CD14-positive monocyte (primary cell): ENCODE results near the gene KLF2. TPM values are rescaled to one million over a fixed set of nuclear protein-coding genes. Genes with fewer than 3 reads are reported as not detected.

Experiments
- DNase-seq, 3 donors: peaks; one replicate each; pipeline ENCODE4 v3.0.0-alpha.2; 2011 to 2022
- H2AFZ ChIP-seq: 2 replicates; pipeline ENCODE4 v1.6.0; 2012; ENCODE audit warnings: mild to moderate bottlenecking, low read depth, low read length, inconsistent platforms; ENCODE audit not compliant: insufficient read depth, poor library complexity, severe bottlenecking
- H3K27ac ChIP-seq, 2 donors: 1 replicate in 1 of 2; 2 replicates in 1 of 2; pipeline ENCODE4 v1.5.1; 2012 to 2013; ENCODE audit warnings: low read length in 2 of 2, control low read depth in 1 of 2, inconsistent platforms in 1 of 2, low read depth in 1 of 2, mild to moderate bottlenecking in 1 of 2
- H3K27me3 ChIP-seq, 2 donors: one replicate each; pipeline versions ENCODE4 v1.6.0 to v1.6.1; 2011 to 2013; ENCODE audit warnings: low read length in 2 of 2; ENCODE audit not compliant: control insufficient read depth in 2 of 2, insufficient read depth in 2 of 2
- H3K36me3 ChIP-seq, 2 donors: replicated peaks in 1 of 2; 1 replicate in 1 of 2; 2 replicates in 1 of 2; pipeline versions ENCODE4 v1.5.1 to v1.6.1; 2012 to 2013; ENCODE audit warnings: low read length in 2 of 2, control low read depth in 1 of 2, inconsistent platforms in 1 of 2, mild to moderate bottlenecking in 1 of 2; ENCODE audit not compliant: insufficient read depth in 2 of 2, control insufficient read depth in 1 of 2
- H3K4me1 ChIP-seq, 2 donors: 1 replicate in 1 of 2; 2 replicates in 1 of 2; pipeline versions ENCODE4 v1.5.1 to v1.6.1; 2012 to 2013; ENCODE audit warnings: low read length in 2 of 2, control low read depth in 1 of 2, inconsistent platforms in 1 of 2, mild to moderate bottlenecking in 1 of 2, moderate library complexity in 1 of 2; ENCODE audit not compliant: insufficient read depth in 2 of 2, control insufficient read depth in 1 of 2
- H3K4me2 ChIP-seq: replicated peaks from 2 replicates; pipeline ENCODE3; 2012; ENCODE audit warnings: low read length, moderate library complexity, mild to moderate bottlenecking; ENCODE audit not compliant: poor library complexity, severe bottlenecking; ENCODE audit errors: extremely low read depth
- H3K4me3 ChIP-seq, 3 experiments: fragments of 200-600 bp in 1 of 3; sonication (generic) in 1 of 3; replicated peaks in 1 of 3; 1 replicate in 2 of 3; 2 replicates in 1 of 3; pipeline ENCODE4 v1.5.1; 2011 to 2013; ENCODE audit warnings: low read length in 3 of 3, mild to moderate bottlenecking in 3 of 3, control low read depth in 2 of 3, low read depth in 2 of 3, inconsistent platforms in 1 of 3, moderate library complexity in 1 of 3
- H3K79me2 ChIP-seq: 2 replicates; pipeline ENCODE4 v1.6.0; 2012; ENCODE audit warnings: mild to moderate bottlenecking, control low read depth, inconsistent platforms, low read length, moderate library complexity; ENCODE audit not compliant: insufficient read depth
- H3K9ac ChIP-seq: 2 replicates; pipeline ENCODE4 v1.6.0; 2017; ENCODE audit warnings: low read length, mild to moderate bottlenecking; ENCODE audit not compliant: insufficient read depth, poor library complexity, severe bottlenecking
- H3K9me3 ChIP-seq, 2 donors: replicated peaks in 1 of 2; 1 replicate in 1 of 2; 2 replicates in 1 of 2; pipeline versions ENCODE4 v1.5.1 to v1.6.1; 2012 to 2013; ENCODE audit warnings: low read length in 2 of 2, control low read depth in 1 of 2; ENCODE audit not compliant: control insufficient read depth in 1 of 2, insufficient read depth in 1 of 2
- H4K20me1 ChIP-seq: 2 replicates; pipeline ENCODE4 v1.6.0; 2012; ENCODE audit warnings: mild to moderate bottlenecking, low read length, control low read depth, moderate library complexity; ENCODE audit not compliant: insufficient read depth
- H3K27ac Mint-ChIP-seq, 7 donors: one replicate each; pipeline ENCODE4 v1.8.0; 2020; ENCODE audit warnings: mild to moderate bottlenecking in 7 of 7, mixed read lengths in 7 of 7, moderate library complexity in 6 of 7, inconsistent platforms in 2 of 7
- H3K27me3 Mint-ChIP-seq, 3 donors: one replicate each; pipeline ENCODE4 v1.8.0; 2021 to 2022; ENCODE audit warnings: low read depth in 3 of 3, mild to moderate bottlenecking in 3 of 3, mixed read lengths in 3 of 3, moderate library complexity in 3 of 3, inconsistent platforms in 1 of 3
- H3K36me3 Mint-ChIP-seq, 2 donors: one replicate each; pipeline ENCODE4 v1.8.0; 2020; ENCODE audit warnings: mixed read lengths in 2 of 2, inconsistent platforms in 1 of 2, mild to moderate bottlenecking in 1 of 2
- H3K4me1 Mint-ChIP-seq: one replicate; pipeline ENCODE4 v1.8.0; 2020; ENCODE audit warnings: mild to moderate bottlenecking, mixed read lengths
- H3K4me3 Mint-ChIP-seq, 2 donors: one replicate each; pipeline ENCODE4 v1.8.0; 2020; ENCODE audit warnings: mild to moderate bottlenecking in 2 of 2, mixed read lengths in 2 of 2, moderate library complexity in 1 of 2
- H3K9me3 Mint-ChIP-seq, 7 donors: one replicate each; pipeline ENCODE4 v1.8.0; 2020 to 2022; ENCODE audit warnings: mixed read lengths in 7 of 7, mild to moderate bottlenecking in 6 of 7, moderate library complexity in 6 of 7, inconsistent platforms in 2 of 7
- WGBS: methylation state at CpG from one replicate; pipeline ENCODE4 v1.1.5; 2013; ENCODE audit warnings: missing lambda C conversion rate; ENCODE audit not compliant: insufficient coverage; 5-methylcytosine and 5-hydroxymethylcytosine counted together
- intact Hi-C, 2 donors: fragments of 100-400 bp; cut with micrococcal nuclease; formaldehyde crosslinking; loops; one replicate each; pipeline versions ENCODE4 v1.15.0 to v1.15.1; 2023
- polyA plus RNA-seq, 3 donors: library from polyadenylated mRNA; depleted of rRNA in 1 of 3; unstranded in 2 of 3; stranded (reverse) in 1 of 3; fragments of 300-500 nt in 2 of 3; fragments of >200 nt in 1 of 3; fragmentation: Illumina TruSeq in 2 of 3; gene quantifications; 1 replicate in 2 of 3; 2 replicates in 1 of 3; pipeline ENCODE4 v1.2.3, GENCODE V29; 2012 to 2021
- TF ChIP-seq, protein P1 (sequence below): fragments of 200-600 bp; IDR thresholded peaks from one replicate; pipeline ENCODE4 v1.8.0; 2022; ENCODE audit warnings: antibody characterized with exemption, mild to moderate bottlenecking

Gene KLF2
- polyA plus RNA-seq, 3 donors, result 34.0 to 331 (median 51.4) TPM

DNA sequence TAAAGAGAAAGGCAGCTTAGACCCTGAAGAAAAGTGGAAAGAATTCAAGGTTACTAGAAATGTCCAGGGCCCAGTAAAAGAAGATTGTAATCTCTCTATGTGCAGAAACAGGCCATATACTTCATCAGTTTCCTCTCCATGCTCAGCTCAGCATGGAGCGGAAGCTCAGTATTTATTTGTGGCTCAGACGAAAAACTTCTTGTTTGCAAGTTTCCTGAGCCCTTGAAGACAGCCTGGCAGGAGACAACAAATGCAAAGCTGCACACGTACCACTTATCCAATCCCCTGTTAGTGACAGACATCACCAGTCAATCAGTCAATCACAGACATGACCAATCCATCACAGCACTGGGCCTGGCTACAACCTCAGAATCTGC lies 8.1 kb upstream of the KLF2 start:
- Histone ChIP-seq H3K9me3 (no peaks in the 10 kb centered on the region), H3K4me1 (peaks cover 40 to 50% of the 10 kb centered on the region in 2 donors), H3K4me3 (peak overlapping the region in 1 of 3 experiments; percentile 50), H3K27ac (peak overlapping the region; percentile 70 to 87), H3K27me3 (no peaks in the 10 kb centered on the region), H4K20me1 (no peaks in the 10 kb centered on the region), H3K36me3 (no peaks in the 10 kb centered on the region), H3K4me2 (peak overlapping the region; percentile 59), H3K79me2 (no peaks in the 10 kb centered on the region), H2AFZ (no peak overlapping the region), H3K9ac (peak overlapping the region; percentile 12)
- WGBS, result 0% methylated on average over 1 of the region's 3 CpGs
- Mint-ChIP-seq H3K4me1 (peaks cover 44% of the 10 kb centered on the region), H3K36me3 (no peaks in the 10 kb centered on the region), H3K27me3 (peaks cover 9 to 19% (median 15%) of the 10 kb centered on the region in 3 donors), H3K9me3 (peaks cover 0 to 2% (median 0%) of the 10 kb centered on the region in 7 donors), H3K4me3 (peak overlapping the region in 1 of 2 donors; percentile 83), H3K27ac (peak overlapping the region; percentile 94 to 98 (median 94))
- TF ChIP-seq, protein P1, sequence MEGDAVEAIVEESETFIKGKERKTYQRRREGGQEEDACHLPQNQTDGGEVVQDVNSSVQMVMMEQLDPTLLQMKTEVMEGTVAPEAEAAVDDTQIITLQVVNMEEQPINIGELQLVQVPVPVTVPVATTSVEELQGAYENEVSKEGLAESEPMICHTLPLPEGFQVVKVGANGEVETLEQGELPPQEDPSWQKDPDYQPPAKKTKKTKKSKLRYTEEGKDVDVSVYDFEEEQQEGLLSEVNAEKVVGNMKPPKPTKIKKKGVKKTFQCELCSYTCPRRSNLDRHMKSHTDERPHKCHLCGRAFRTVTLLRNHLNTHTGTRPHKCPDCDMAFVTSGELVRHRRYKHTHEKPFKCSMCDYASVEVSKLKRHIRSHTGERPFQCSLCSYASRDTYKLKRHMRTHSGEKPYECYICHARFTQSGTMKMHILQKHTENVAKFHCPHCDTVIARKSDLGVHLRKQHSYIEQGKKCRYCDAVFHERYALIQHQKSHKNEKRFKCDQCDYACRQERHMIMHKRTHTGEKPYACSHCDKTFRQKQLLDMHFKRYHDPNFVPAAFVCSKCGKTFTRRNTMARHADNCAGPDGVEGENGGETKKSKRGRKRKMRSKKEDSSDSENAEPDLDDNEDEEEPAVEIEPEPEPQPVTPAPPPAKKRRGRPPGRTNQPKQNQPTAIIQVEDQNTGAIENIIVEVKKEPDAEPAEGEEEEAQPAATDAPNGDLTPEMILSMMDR, result no peak
- intact Hi-C loops, result no loop called here
- peak in 1 of 3 donors; percentile 35 for DNase-seq

DNA sequence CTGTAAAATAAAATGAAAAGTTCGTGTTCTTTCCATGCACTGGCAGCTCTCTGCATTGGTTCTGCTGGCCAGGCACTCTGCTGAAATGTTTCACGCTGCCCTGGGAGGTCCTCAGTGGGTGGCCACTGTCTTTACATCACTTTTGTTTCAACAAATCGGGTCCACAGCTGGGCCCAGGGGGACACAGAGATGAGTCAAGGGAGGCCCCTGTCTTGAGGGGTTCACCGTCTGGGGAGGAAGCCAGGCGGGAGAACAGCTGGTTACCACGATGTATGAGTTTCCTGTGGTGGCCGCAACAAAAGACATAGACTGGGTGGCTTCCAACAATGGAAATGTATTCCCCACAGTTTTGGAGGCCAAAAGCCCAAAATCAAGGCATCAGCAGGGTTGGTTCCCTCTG lies 5.1 kb upstream of the KLF2 start:
- no peak overlapping the region for H3K4me2 ChIP-seq
- WGBS, result 14% methylated on average over 6 of the region's 7 CpGs
- H3K9ac ChIP-seq, result no peak overlapping the region
- peaks cover 0 to 5% of the 10 kb centered on the region in 2 donors for H3K27me3 ChIP-seq
- DNase-seq, result peak in 2 of 3 donors; percentile 33 to 53
- H3K27ac ChIP-seq, result no peak overlapping the region
- no peaks in the 10 kb centered on the region for H3K79me2 ChIP-seq
- Mint-ChIP-seq H3K27me3 (peaks cover 18 to 21% (median 21%) of the 10 kb centered on the region in 3 donors), H3K36me3 (no peaks in the 10 kb centered on the region), H3K4me3 (peak overlapping the region in 1 of 2 donors; percentile 48), H3K9me3 (peaks cover 0 to 2% (median 0%) of the 10 kb centered on the region in 7 donors), H3K27ac (peak overlapping the region in 4 of 7 donors; percentile 3 to 75 (median 62)), H3K4me1 (peaks cover 52% of the 10 kb centered on the region)
- no peaks in the 10 kb centered on the region for H3K36me3 ChIP-seq
- H2AFZ ChIP-seq, result no peak overlapping the region
- H3K9me3 ChIP-seq, result no peaks in the 10 kb centered on the region
- no peak overlapping the region for H3K4me3 ChIP-seq
- H4K20me1 ChIP-seq, result no peaks in the 10 kb centered on the region
- intact Hi-C loops, result no loop called here
- TF ChIP-seq, protein P1, result no peak
- H3K4me1 ChIP-seq, result peaks cover 46 to 56% of the 10 kb centered on the region in 2 donors
